ENCODE results near the gene USP47.

The USP47 gene

DNA sequence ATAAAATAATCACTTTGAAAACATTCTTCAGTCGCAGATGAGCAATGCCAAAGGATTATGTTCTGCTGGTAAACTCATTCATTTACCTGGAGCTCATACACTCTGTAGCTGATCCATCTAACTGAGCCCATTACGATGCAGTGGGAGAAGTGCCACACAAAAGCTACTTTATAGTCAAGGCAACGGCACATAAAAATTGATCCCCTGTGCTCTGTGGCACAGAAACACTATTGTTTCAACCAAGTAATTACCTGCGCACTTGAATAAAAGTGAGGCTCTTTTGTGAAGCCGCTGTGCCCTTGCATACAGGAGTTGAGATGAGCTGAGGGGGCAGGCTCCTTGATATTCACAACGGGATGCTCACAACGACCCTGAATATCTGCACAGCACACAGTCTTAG lies 159.4 kb downstream of the USP47 start:
- no peak for DNase-seq
- TF ChIP-seq GATA1 (IDR thresholded peaks at IDR 0.05; ENCODE audit: low read depth, low read length) (no peak), POLR2A (IDR thresholded peaks at IDR 0.05; ENCODE audit: low read length) (no peak)

DNA sequence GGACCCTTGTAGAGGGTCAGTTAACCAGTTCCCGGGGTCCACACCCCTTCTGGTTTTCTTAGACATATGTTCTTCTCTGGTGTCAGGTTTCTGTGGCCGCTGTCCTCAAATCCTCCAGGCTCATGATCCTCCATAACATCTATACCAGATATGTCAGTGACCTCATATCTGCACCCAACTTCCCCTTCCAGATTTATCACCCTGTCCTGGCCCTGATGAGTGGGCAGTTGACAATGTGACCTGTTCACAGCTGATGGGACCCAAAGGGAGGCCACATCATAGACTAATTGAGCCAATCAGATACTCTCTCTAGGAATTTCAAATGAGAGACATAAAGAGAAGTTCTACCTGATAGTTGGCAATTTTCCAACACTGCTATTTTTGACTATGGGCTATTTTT lies 161.6 kb downstream of the USP47 start:
- TF ChIP-seq GATA1 (IDR thresholded peaks at IDR 0.05; ENCODE audit: low read depth, low read length) (no peak), POLR2A (IDR thresholded peaks at IDR 0.05; ENCODE audit: low read length) (no peak)
- no peak for DNase-seq

DNA sequence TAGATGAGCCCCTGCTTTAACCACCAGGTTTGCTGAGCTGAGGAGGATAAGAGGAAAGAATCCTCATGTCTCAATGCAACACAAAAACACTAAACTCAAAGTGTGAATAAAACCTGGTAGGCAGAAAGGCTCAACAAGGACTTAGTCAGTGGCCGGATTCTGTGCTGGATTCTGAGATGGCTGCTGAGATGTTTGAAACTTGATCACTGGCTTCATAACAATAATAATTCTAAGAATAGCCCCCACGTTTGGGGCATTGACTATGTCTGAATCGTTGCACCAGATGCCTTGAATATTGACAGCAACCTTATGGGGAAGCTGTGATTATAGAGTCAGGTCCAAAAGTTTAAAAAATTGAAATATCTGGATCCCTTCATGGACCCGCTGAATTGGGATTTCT lies 162.0 kb downstream of the USP47 start:
- no peak for DNase-seq
- TF ChIP-seq POLR2A (IDR thresholded peaks at IDR 0.05; ENCODE audit: low read length) (no peak), GATA1 (IDR thresholded peaks at IDR 0.05; ENCODE audit: low read depth, low read length) (no peak)

DNA sequence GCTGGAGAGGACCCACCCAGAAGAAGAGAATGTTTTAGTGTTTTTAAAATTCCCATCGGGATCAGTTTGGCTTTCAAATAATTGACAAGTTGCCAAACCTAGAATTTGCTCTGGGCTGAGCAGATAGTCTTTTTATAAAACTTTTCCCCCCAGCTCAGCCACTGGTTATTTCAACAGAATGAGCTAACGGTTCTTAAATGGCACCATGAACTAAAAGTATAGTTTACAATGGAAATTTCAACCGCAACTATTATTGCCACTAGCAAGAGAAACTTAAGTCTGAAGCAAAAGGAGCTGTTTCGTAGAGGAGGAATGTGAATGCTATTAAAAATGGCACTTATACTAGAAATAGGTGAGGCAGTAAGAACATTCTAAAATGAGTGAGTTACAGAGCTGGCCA lies 163.3 kb downstream of the USP47 start:
- DNase-seq, result no peak
- TF ChIP-seq POLR2A (IDR thresholded peaks at IDR 0.05; ENCODE audit: low read length), result no peak
- no peak for TF ChIP-seq GATA1 (IDR thresholded peaks at IDR 0.05; ENCODE audit: low read depth, low read length)

DNA sequence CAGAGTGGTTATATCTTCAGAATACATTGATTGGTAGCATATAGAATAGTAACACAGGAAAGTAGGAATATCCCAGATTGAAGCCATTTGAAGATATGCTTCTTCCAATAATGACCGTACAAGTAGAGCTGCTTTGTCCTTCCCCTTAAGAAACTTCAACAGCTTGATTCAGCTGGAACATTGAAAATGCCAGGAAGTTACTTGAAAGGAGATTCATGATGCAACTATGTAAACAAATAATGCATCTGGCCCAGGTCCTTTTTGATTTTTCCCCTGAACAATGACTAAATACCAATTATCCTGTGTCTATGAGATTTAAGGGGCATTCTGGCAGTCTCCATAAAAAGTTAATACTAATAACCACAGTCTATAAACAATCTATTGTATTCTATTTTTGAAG lies 163.7 kb downstream of the USP47 start:
- DNase-seq, result no peak
- TF ChIP-seq POLR2A (IDR thresholded peaks at IDR 0.05; ENCODE audit: low read length), result no peak
- no peak for TF ChIP-seq GATA1 (IDR thresholded peaks at IDR 0.05; ENCODE audit: low read depth, low read length)

DNA sequence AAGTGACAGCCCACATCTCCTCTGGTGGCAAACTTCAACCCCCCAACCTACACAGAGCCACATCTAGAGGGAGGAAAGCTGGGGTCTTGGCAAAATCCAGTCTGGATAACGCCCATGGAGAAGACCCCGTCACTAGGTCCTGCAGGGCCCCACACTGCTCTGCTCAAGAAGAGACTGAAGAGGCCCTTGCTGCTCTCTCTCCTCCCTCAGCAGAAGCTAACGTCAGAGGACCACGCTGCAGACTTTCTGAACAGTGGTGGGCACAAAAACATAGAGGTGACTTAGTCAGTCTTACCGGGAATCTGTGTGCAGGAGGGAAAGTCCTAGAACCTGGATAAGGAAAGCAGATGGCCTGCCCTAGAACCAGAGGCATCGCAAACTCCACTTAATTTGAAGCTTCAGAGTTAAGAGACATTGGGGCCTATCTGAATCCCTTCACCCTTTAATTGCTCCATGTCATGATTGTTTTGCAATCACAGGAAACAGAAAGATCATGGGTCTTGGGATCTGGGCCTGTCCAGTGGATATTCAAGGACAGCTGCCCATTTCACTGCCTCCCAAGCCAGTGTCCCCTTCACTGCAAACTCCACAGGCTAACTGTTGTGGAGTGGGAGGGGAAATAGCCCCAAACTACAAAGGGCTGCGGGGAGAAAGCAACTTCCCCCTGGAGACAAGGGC lies 164.9 kb downstream of the USP47 start:
- no peak for DNase-seq
- TF ChIP-seq GATA1 (IDR thresholded peaks at IDR 0.05; ENCODE audit: low read depth, low read length) (no peak), POLR2A (IDR thresholded peaks at IDR 0.05; ENCODE audit: low read length) (no peak)

DNA sequence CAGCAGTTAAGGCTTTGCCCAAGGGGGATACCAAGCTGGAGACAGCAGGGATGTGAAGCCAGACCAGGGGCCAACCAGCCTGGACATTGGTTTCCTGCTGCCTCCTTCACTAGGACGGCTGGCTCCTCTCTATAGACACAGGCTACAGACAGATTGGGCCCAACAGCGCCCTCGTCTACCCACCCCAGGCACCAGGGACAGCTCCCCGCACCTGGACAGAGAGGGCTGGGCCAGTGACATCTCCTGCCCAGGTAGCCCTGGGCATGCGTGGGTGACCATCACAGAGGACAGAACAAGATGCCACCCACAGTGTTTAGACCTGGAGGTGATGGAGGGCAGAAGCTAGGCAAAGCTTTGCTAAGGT lies 165.4 kb downstream of the USP47 start:
- no peak for DNase-seq
- no peak for TF ChIP-seq GATA1 (IDR thresholded peaks at IDR 0.05; ENCODE audit: low read depth, low read length)
- no peak for TF ChIP-seq POLR2A (IDR thresholded peaks at IDR 0.05; ENCODE audit: low read length)

DNA sequence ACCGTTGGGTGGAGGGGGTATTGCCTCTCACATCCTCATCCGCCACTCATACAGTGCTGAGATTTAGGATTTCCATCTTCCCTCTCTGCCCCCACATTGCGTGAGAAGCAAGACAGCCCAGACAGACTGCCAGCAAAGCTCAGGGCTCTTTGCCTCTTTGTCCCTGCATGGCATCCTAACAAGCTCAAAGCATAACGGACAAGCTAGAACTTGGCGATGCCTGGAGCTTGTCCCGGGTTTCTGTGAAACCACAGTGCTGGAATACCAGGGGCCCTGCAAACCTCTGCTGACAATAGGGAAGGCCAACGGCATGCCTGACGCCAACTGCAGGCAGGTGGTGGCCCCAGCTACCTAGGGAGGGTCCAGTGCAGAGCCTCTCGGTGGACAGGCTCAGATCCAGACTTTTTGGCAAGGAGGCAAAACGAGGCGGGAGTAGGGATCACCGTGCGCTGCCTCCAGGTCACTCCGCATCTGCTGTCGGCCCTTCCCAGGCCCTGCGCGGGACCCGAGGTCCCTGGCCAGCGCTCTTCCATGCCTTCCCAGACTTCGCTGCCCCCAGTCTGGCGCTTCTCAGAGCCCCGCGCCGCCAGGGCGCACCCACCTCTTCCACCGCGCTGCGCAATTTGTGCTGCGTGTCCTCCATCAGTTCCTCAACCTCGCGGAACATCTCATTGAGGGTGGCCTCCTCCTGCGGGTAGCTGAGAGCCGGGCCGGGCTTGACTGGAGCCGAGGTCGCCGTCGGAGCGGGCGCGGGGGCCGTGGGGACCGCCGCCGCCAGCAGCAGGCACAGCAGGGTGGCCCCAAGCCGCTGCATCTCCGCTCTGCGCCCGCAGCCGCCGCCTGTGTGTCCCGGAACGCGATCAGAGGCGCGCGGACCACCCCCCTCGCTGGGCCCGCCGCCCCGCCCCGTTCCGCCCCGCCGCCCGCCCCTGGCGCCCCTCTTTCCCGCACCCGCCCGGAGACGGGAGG lies 166.3 kb downstream of the USP47 start, which contains the start of gene DKK3:
DKK3 (minus strand) TSS at position 858 of the 969 bp plus-strand sequence; CDS start at position 814, 44 bp downstream.
- no peak for DNase-seq
- TF ChIP-seq GATA1 (IDR thresholded peaks at IDR 0.05; ENCODE audit: low read depth, low read length) (no peak), POLR2A (IDR thresholded peaks at IDR 0.05; ENCODE audit: low read length) (no peak)
